Omental fat pad (tissue), 4 donors: ENCODE results near the gene LYZ. TPM values are rescaled to one million over a fixed set of nuclear protein-coding genes. Genes with fewer than 3 reads are reported as not detected.
"Not testable (repeated sequence)": the region's sequence is repeated elsewhere in the genome, so short reads cannot be mapped to it uniquely, and the experiment has no call there.

Source experiments
- ATAC-seq: fragments of 150-250 bp; one replicate; pipeline ENCODE4 v1.9.1; 2016; ENCODE audit warnings: mild to moderate bottlenecking, moderate library complexity; ENCODE audit not compliant: low FRiP score
- DNase-seq: peaks from one replicate; pipeline ENCODE4 v3.0.0-alpha.2; 2019; ENCODE audit warnings: low spot score
- total RNA-seq, 4 donors: library from RNA; depleted of rRNA; stranded (reverse); fragments of >200 nt; gene quantifications; one replicate each; pipeline ENCODE4 v1.1.0, GENCODE V29; 2016
- TF ChIP-seq, protein P1 (sequence below), 3 donors: fragments of 450-650 bp; IDR thresholded peaks; one replicate each; pipeline ENCODE4 v1.5.1; 2016 to 2017; ENCODE audit warnings: antibody characterized with exemption in 3 of 3, mild to moderate bottlenecking in 3 of 3, moderate library complexity in 2 of 3

LYZ gene
- total RNA-seq = 100 to 1,000 TPM in 2 of 4 donors, 10 to 100 TPM in 2; 39.8 to 214 (median 94.1) TPM

- TF ChIP-seq, protein P1, sequence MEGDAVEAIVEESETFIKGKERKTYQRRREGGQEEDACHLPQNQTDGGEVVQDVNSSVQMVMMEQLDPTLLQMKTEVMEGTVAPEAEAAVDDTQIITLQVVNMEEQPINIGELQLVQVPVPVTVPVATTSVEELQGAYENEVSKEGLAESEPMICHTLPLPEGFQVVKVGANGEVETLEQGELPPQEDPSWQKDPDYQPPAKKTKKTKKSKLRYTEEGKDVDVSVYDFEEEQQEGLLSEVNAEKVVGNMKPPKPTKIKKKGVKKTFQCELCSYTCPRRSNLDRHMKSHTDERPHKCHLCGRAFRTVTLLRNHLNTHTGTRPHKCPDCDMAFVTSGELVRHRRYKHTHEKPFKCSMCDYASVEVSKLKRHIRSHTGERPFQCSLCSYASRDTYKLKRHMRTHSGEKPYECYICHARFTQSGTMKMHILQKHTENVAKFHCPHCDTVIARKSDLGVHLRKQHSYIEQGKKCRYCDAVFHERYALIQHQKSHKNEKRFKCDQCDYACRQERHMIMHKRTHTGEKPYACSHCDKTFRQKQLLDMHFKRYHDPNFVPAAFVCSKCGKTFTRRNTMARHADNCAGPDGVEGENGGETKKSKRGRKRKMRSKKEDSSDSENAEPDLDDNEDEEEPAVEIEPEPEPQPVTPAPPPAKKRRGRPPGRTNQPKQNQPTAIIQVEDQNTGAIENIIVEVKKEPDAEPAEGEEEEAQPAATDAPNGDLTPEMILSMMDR (IDR thresholded peaks at IDR 0.05) = no peak
- no peak for ATAC-seq
- no peak for DNase-seq
Observed at GRCh38 chr12:69348162-69348938, at the start of gene LYZ. LYZ (plus strand) TSS chr12:69348381; CDS start chr12:69348409, 28 bp downstream.

- TF ChIP-seq, protein P1 (IDR thresholded peaks at IDR 0.05) = no peak
- ATAC-seq (no peak), DNase-seq (no peak)
Observed at GRCh38 chr12:69298947-69299346, 49.2 kb upstream of the LYZ start.

GRCh38 chr12:69304284-69304683, 43.9 kb upstream of the LYZ start:
- DNase-seq (no peak), ATAC-seq (no peak)
- TF ChIP-seq, protein P1 (IDR thresholded peaks at IDR 0.05) = no peak

DNA sequence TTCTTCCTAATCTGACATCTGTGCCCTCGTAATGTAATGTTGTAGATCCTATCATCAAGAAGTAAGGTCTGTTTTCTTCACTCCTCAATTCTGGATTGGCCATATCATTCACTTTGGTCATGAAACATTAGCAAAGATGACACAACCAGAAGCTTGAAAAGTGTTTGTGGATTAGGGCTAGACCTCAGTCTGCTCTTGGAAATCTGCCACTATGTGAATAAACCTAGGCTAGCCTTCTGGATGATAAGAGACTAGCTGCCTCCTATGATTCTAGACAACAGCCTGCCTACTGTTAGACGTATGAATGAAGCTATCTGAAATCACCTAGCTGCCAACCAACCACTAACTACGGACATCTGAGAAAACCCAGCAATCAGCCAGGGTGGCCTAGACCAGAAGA, 38.7 kb upstream of the LYZ start:
- TF ChIP-seq, protein P1 (IDR thresholded peaks at IDR 0.05) = no peak
- DNase-seq (no peak), ATAC-seq (no peak)

GRCh38 chr12:69313209-69313608, 35.0 kb upstream of the LYZ start:
- TF ChIP-seq, protein P1 (IDR thresholded peaks at IDR 0.05) = no peak
- DNase-seq (no peak), ATAC-seq (no peak)

GRCh38 chr12:69316784-69317183, 31.4 kb upstream of the LYZ start:
- DNase-seq, ATAC-seq: not testable (repeated sequence)

DNA sequence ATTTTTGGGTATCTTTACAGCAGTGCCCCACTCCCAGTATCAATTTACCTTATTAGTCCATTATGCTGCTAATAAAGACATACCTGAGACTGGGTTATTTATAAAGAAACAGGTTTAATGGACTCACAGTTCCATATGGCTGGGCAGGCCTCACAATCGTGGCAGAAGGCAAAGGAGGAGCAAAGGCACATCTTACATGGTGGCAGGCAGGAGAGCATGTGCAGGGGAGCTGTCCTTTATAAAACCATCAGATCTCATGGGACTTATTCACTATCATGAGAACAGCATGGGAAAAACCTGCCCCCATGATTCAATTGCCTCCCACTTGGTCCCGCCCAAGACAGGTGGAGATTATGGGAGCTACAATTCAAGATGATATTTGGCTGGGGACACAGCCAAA, 30.9 kb upstream of the LYZ start:
- not testable (repeated sequence) for ATAC-seq, DNase-seq

DNA sequence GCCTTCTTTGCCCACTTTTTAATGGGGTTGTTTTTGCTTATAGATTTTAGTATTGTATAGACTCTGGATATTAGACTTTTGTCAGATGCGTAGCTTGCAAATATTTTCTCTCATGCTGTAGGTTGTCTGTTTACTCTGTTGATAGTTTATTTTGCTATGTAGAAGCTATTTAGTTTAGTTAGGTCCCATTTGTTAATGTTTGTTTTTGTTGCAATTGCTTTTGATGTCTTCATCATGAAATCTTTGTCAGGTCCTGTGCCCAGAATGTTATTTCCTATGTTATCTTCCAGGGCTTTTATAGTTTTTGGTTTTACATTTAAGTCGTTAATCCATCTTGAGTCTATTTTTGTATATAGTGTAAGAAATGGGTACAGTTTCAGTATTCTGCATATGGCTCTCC, 30.0 kb upstream of the LYZ start:
- TF ChIP-seq, protein P1 (IDR thresholded peaks at IDR 0.05) = no peak
- no peak for DNase-seq
- ATAC-seq = no peak
